AG04450 (cell line): Measurements from ENCODE around the gene NCOR2. TPM values are rescaled to one million over a fixed set of nuclear protein-coding genes. Genes with fewer than 3 reads are reported as not detected.

ENCODE experiments used
- CTCF ChIA-PET: fragments of 300-600, 350-600 bp; formaldehyde crosslinking; extraction: SDS; loops from one replicate; lab custom pipeline; 2022; ENCODE audit warnings: antibody characterized with exemption, inconsistent platforms; lab: Charles Lee
- POLR2A ChIA-PET: fragments of 350-600 bp; formaldehyde crosslinking; extraction: SDS; loops from one replicate; lab custom pipeline; 2021; ENCODE audit warnings: antibody characterized with exemption, inconsistent platforms; lab: Yijun Ruan, JAX
- DNase-seq: peaks from one replicate; pipeline ENCODE4 v3.0.0-alpha.2; 2011; ENCODE audit warnings: low read depth, low spot score
- H3K27ac ChIP-seq: one replicate; pipeline ENCODE4 v1.5.1; 2012; ENCODE audit warnings: low read depth, low read length, control low read depth
- H3K27me3 ChIP-seq: one replicate; pipeline ENCODE4 v1.6.0; 2012; ENCODE audit warnings: low read length; ENCODE audit not compliant: control insufficient read depth, insufficient read depth
- H3K4me3 ChIP-seq: 2 replicates; pipeline ENCODE4 v1.5.1; 2011; ENCODE audit warnings: mild to moderate bottlenecking, low read depth, low read length, control low read depth
- H3K9me3 ChIP-seq: 2 replicates; pipeline ENCODE4 v1.5.1; 2012; ENCODE audit warnings: low read length; ENCODE audit not compliant: control insufficient read depth, insufficient read depth
- CTCF ChIP-seq: IDR thresholded peaks from 2 replicates; pipeline ENCODE4 v1.5.1; 2011; ENCODE audit warnings: low read depth, low read length, control low read depth, inconsistent platforms
- polyA plus RNA-seq: library from polyadenylated mRNA; depleted of rRNA; stranded (reverse); fragments of >200 nt; gene quantifications from 2 replicates; pipeline ENCODE4 v1.2.3, GENCODE V29; 2011

The NCOR2 gene
- polyA plus RNA-seq, 1 experiment: 3.3 TPM

GRCh38 chr12:124548854-124549378 lies 18.5 kb downstream of the NCOR2 start:
- peak; percentile 67 for DNase-seq
- CTCF ChIA-PET: no interaction called here
- Histone ChIP-seq H3K9me3 (no peaks in the 10 kb centered on the region; the same call in 1 of the 2 replicates), H3K27me3 (no peaks in the 10 kb centered on the region), H3K4me3 (no peak overlapping the region), H3K27ac (peak overlapping the region; percentile 68)
- POLR2A ChIA-PET: interaction anchor here (0.7 to 0.8 kb wide), 2 partner anchors 17 to 30 kb away, joined by 3 to 5 read pairs; no protein-coding TSS in a partner anchor
- no peak for TF ChIP-seq CTCF

GRCh38 chr12:124547626-124548025 lies 19.8 kb downstream of the NCOR2 start:
- CTCF ChIA-PET: interaction anchor here (0.6 kb wide), 1 partner anchor 9 kb away, joined by 3 read pairs; no protein-coding TSS in a partner anchor
- H3K27ac ChIP-seq: no peak overlapping the region
- TF ChIP-seq CTCF: no peak

GRCh38 chr12:124545508-124546418 lies 21.6 kb downstream of the NCOR2 start:
- no peaks in the 10 kb centered on the region; the same call in 1 of the 2 replicates for H3K9me3 ChIP-seq
- H3K4me3 ChIP-seq: no peak overlapping the region
- TF ChIP-seq CTCF: no peak
- CTCF ChIA-PET: no interaction called here
- no peaks in the 10 kb centered on the region for H3K27me3 ChIP-seq
- POLR2A ChIA-PET: interaction anchor here (0.5 kb wide), 1 partner anchor 53 kb away, joined by 6 read pairs; no protein-coding TSS in a partner anchor
- no peak for DNase-seq
- H3K27ac ChIP-seq: no peak overlapping the region

More at GRCh38 chr12:124547626-124548025, 19.8 kb downstream of the NCOR2 start:
- no peak for DNase-seq
- no peaks in the 10 kb centered on the region for H3K27me3 ChIP-seq
- no peaks in the 10 kb centered on the region; the same call in 1 of the 2 replicates for H3K9me3 ChIP-seq
- POLR2A ChIA-PET: no interaction called here
- no peak overlapping the region for H3K4me3 ChIP-seq

- no peak for TF ChIP-seq CTCF
- Histone ChIP-seq H3K27ac (no peak overlapping the region), H3K9me3 (no peaks in the 10 kb centered on the region; the same call in 1 of the 2 replicates), H3K27me3 (no peaks in the 10 kb centered on the region), H3K4me3 (no peak overlapping the region)
- ChIA-PET CTCF (no interaction called here), POLR2A (interaction anchor here (0.5 kb wide), 1 partner anchor 53 kb away, joined by 6 read pairs; no protein-coding TSS in a partner anchor)
- DNase-seq: no peak
These were observed 22.4 kb downstream of the NCOR2 start for GRCh38 chr12:124544983-124545382.
